Progenitor cell of endocrine pancreas (in vitro differentiated cells): ENCODE results near the gene EFCAB9. TPM values are rescaled to one million over a fixed set of nuclear protein-coding genes. Genes with fewer than 3 reads are reported as not detected.
"Not testable (repeated sequence)": the region's sequence is repeated elsewhere in the genome, so short reads cannot be mapped to it uniquely, and the experiment has no call there.

Experiments
- DNase-seq: peaks from one replicate; pipeline ENCODE4 v3.0.0; 2021; ENCODE audit warnings: low spot score; ENCODE audit not compliant: unreplicated experiment
- H3K27ac Mint-ChIP-seq: 2 replicates; pipeline ENCODE4 v1.8.0; 2021; ENCODE audit warnings: mild to moderate bottlenecking, moderate library complexity, mixed read lengths
- H3K27me3 Mint-ChIP-seq: 2 replicates; pipeline ENCODE4 v1.8.0; 2021; ENCODE audit warnings: mixed read lengths
- H3K36me3 Mint-ChIP-seq: 2 replicates; pipeline ENCODE4 v1.8.0; 2022; ENCODE audit warnings: mixed read lengths; ENCODE audit not compliant: insufficient read depth
- H3K4me1 Mint-ChIP-seq: 2 replicates; pipeline ENCODE4 v1.8.0; 2021; ENCODE audit warnings: low read depth, mixed read lengths
- H3K4me3 Mint-ChIP-seq: 2 replicates; pipeline ENCODE4 v1.8.0; 2021; ENCODE audit warnings: low read depth, mild to moderate bottlenecking, moderate library complexity, mixed read lengths
- H3K9me3 Mint-ChIP-seq: 2 replicates; pipeline ENCODE4 v1.8.0; 2021; ENCODE audit warnings: low read depth, mixed read lengths
- CTCF ChIP-seq: fragments of 200-600 bp; sonication (generic); IDR thresholded peaks from one replicate; pipeline ENCODE4 v1.5.0; 2021; ENCODE audit warnings: antibody characterized with exemption, mild to moderate bottlenecking; ENCODE audit not compliant: unreplicated experiment
- total RNA-seq: library from RNA; stranded (reverse); gene quantifications from 2 replicates; pipeline ENCODE4 v1.2.1, GENCODE V29; 2021

The EFCAB9 gene
- total RNA-seq, 1 donor from 2014 or later, result not detected

GRCh38 chr5:172188893-172189692 is 4.9 kb upstream of the EFCAB9 start:
- H3K36me3 Mint-ChIP-seq, result no peaks in the 10 kb centered on the region
- H3K27ac Mint-ChIP-seq, result no peak overlapping the region

DNA sequence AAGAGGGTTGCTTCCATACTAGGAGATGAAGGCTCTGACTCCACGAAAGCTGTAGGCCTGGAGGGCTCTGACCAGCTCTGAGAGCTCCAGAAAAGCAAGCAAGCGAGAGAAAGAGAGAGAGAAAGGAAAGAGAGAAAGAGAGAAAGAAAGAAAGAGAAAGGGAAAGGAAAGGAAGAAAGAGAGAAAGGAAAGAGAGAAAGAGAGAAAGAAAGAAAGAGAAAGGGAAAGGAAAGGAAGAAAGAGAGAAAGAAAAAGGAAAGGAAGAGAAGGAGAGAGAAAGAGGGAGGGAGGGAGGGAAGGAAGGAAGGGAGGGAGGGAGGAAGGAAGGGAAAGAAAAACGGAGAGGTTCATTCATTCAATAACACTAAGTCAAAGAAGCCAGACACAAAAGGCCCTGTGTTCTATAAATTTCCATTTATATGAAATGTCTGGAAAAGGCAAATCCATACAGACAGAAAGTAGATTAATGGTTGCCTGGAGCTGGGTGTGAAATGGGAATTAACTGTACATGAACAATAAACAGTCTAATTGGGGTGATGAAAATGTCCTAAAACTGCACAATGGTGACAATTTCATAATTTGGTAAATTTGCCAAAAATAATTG is 4.2 kb upstream of the EFCAB9 start:
- Mint-ChIP-seq H3K9me3 (no peaks in the 10 kb centered on the region), H3K27ac (no peak overlapping the region), H3K36me3 (no peaks in the 10 kb centered on the region), H3K27me3 (peaks cover 24% of the 10 kb centered on the region), H3K4me1 (peaks cover 10% of the 10 kb centered on the region), H3K4me3 (no peak overlapping the region)
- no peak for TF ChIP-seq CTCF
- no peak for DNase-seq

More at GRCh38 chr5:172188893-172189692, 4.9 kb upstream of the EFCAB9 start:
- H3K4me3 Mint-ChIP-seq, result peak overlapping the region; percentile 79
- no peak for TF ChIP-seq CTCF
- peaks cover 10% of the 10 kb centered on the region for H3K4me1 Mint-ChIP-seq
- peaks cover 24% of the 10 kb centered on the region for H3K27me3 Mint-ChIP-seq
- H3K9me3 Mint-ChIP-seq, result no peaks in the 10 kb centered on the region
- DNase-seq, result no peak

DNA sequence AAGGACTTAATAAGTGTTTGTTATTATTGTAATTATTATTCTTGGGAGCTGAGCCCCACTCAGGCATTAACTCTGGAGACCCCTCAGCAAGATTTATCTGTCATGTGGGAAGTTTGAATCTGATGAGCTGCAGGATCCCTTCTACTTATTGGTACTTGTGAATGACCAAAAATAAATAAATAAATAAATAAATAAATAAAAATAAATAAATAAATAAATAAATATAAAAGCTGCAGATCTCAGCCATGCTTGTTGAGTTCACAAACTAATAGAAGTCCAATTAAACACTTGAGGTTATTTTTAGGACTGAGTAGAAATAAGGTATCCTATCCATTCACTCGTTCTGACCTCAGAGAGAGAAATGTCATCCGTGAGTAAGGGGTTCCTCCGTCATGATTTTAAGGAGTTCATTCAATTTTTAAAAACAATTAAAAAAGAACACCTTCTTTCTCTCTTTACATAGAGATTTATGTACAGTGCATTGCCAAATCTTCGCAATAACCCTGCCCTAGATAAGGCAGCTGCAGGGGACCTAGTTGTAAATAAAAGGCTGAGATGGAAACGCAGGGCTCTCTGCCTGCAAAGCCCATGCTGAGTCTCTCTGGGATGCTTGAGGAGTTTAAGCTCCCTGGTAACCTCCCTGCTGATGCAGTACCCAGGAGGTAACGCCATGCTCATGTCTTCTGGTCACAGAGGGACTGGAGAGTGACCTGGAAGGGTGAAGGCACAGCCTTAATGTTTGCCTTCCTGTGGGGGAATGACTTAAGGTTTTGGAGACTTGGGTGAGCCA is 1.2 kb downstream of the EFCAB9 start:
- no peaks in the 10 kb centered on the region for H3K9me3 Mint-ChIP-seq
- no peak overlapping the region for H3K27ac Mint-ChIP-seq
- no peak overlapping the region for H3K4me3 Mint-ChIP-seq
- H3K36me3 Mint-ChIP-seq, result no peaks in the 10 kb centered on the region
- TF ChIP-seq CTCF, result no peak
- H3K27me3 Mint-ChIP-seq, result peaks cover under 1% of the 10 kb centered on the region
- DNase-seq, result no peak
- no peaks in the 10 kb centered on the region for H3K4me1 Mint-ChIP-seq

DNA sequence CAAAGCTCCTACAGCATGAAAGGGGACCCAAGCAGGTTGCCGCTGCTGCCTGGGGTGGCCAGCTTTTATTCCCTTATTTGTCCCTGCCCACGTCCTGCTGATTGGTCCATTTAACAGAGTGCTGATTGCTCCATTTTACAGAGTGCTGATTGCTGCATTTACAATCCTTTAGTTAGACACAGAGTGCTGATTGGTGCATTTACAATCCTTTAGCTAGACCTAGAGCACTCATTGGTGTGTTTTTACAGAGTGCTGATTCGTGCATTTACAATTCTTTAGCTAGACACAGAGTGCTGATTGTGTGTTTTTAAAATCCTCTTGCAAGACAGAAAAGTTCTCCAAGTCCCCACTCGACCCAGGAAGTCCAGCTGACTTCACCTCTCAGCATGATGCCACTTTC is 3.8 kb downstream of the EFCAB9 start:
- H3K9me3 Mint-ChIP-seq, H3K4me1 Mint-ChIP-seq, H3K27ac Mint-ChIP-seq, H3K36me3 Mint-ChIP-seq, H3K4me3 Mint-ChIP-seq, H3K27me3 Mint-ChIP-seq, DNase-seq: not testable (repeated sequence)

- Mint-ChIP-seq H3K4me1 (no peaks in the 10 kb centered on the region), H3K9me3 (no peaks in the 10 kb centered on the region)
- DNase-seq, result no peak
These were observed 5.5 kb downstream of the EFCAB9 start for GRCh38 chr5:172199446-172199845.

More at GRCh38 chr5:172199446-172199845, 5.5 kb downstream of the EFCAB9 start:
- Mint-ChIP-seq H3K27ac (no peak overlapping the region), H3K27me3 (no peaks in the 10 kb centered on the region), H3K36me3 (no peaks in the 10 kb centered on the region), H3K4me3 (no peak overlapping the region)
- no peak for TF ChIP-seq CTCF
